Vagina (tissue), 2 donors: Measurements from ENCODE around the gene GPR153. TPM values are rescaled to one million over a fixed set of nuclear protein-coding genes. Genes with fewer than 3 reads are reported as not detected.
A peak's percentile ranks its signal among the peaks of the same experiment; 100 is the strongest.

Experiments
- DNase-seq, 2 donors: peaks; one replicate each; pipeline ENCODE4 v3.0.0-alpha.2; 2017; ENCODE audit errors: extremely low spot score in 2 of 2
- H3K27ac ChIP-seq: fragments of 200-600 bp; sonication (generic); one replicate; pipeline ENCODE4 v1.5.1; 2019
- H3K27me3 ChIP-seq: fragments of 200-600 bp; sonication (generic); one replicate; pipeline ENCODE4 v1.5.1; 2019
- H3K36me3 ChIP-seq, 2 donors: fragments of 200-600 bp; sonication (generic); one replicate each; pipeline ENCODE4 v1.5.1; 2017 to 2019
- H3K4me1 ChIP-seq: fragments of 200-600 bp; sonication (generic); one replicate; pipeline ENCODE4 v1.5.1; 2019
- H3K4me3 ChIP-seq, 2 donors: fragments of 200-600 bp; sonication (generic); 1 replicate in 1 of 2; 2 replicates in 1 of 2; pipeline ENCODE4 v1.5.1; 2016 to 2019
- H3K9me3 ChIP-seq: fragments of 200-600 bp; sonication (generic); one replicate; pipeline ENCODE4 v1.5.1; 2019
- POLR2A ChIP-seq, 2 donors: fragments of 450-650 bp; IDR thresholded peaks; one replicate each; pipeline ENCODE4 v1.6.1; 2017; ENCODE audit warnings: antibody characterized with exemption in 2 of 2, mild to moderate bottlenecking in 2 of 2, moderate library complexity in 2 of 2
- POLR2AphosphoS5 ChIP-seq, 2 donors: sonication (generic); formaldehyde crosslinking; IDR thresholded peaks; one replicate each; pipeline ENCODE4 v1.9.0; 2017; ENCODE audit warnings: antibody characterized with exemption in 2 of 2, mild to moderate bottlenecking in 2 of 2, low read depth in 1 of 2; ENCODE audit not compliant: insufficient read depth in 1 of 2
- intact Hi-C: fragments of 100-400 bp; cut with DNase I; formaldehyde crosslinking; loops from one replicate; pipeline ENCODE4 v1.15.1; 2023
- total RNA-seq: library from RNA; depleted of rRNA; stranded (reverse); fragments of >200 nt; gene quantifications from one replicate; pipeline ENCODE4 v1.2.3, GENCODE V29; 2016
- TF ChIP-seq, protein P1 (sequence below), 3 experiments: fragments of 450-650 bp in 2 of 3; fragments of 200-600 bp in 1 of 3; sonication (generic) in 1 of 3; IDR thresholded peaks; one replicate each; pipeline ENCODE4 v1.5.1; 2017 to 2019; ENCODE audit warnings: antibody characterized with exemption in 3 of 3, mild to moderate bottlenecking in 2 of 3, moderate library complexity in 2 of 3

GPR153 gene
- total RNA-seq, 1 donor from 2014 or later = 11.5 TPM

DNA sequence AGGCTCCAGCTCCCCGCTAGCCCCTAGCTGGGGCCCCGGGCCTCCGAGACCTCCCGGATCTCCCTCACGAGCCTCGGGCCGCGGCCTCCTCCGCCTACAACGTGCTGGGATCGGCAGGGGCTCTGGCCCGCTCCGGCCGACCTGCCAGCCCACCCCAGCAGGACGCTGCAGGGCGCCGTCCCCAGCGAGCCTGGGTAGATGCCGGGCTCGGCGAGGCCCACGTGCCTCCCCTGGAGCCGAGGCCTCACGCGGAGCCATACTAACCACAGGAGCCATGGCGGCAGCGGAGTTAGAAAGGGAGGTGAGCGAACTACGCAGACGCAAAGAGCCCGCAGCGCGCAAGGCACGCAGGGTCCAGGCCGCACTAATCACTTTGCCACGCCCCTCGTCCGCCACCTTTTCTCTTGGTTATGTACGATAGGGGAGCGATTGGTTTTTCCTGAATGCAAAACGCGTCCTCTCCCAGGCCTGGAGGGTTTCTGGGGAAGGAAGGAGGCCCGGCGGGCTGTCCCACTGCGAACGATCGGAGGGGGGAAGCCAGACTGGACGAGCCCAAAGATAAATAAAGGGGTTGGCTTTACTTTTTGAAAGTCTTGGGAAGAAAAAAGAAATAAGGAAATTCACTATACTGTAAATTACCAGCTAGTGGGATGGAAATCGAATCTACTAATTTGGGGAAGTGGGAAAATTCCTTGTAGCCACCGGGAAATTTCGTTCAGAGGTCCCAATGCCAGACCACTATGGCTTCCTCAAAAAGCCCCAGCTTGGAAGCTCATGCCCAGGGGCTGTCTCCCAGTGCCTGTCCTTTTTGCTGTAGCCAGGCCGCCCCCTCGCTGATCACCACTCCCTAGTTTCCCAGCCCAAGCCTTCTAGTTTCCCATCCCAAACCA, 61.4 kb downstream of the GPR153 start, which contains the start of gene RPL22:
Gene RPL22 (minus strand): TSS at position 298 of the 890 bp plus-strand sequence. CDS start 22 bp downstream, at position 276.
- TF ChIP-seq POLR2A (IDR thresholded peaks at IDR 0.05) (peak in 1 of 2 donors; percentile 54), POLR2AphosphoS5 (IDR thresholded peaks at IDR 0.05; ENCODE audit: insufficient read depth in 1 of 2, low read depth in 1 of 2) (peak; percentile 94 to 98)
- TF ChIP-seq, protein P1, sequence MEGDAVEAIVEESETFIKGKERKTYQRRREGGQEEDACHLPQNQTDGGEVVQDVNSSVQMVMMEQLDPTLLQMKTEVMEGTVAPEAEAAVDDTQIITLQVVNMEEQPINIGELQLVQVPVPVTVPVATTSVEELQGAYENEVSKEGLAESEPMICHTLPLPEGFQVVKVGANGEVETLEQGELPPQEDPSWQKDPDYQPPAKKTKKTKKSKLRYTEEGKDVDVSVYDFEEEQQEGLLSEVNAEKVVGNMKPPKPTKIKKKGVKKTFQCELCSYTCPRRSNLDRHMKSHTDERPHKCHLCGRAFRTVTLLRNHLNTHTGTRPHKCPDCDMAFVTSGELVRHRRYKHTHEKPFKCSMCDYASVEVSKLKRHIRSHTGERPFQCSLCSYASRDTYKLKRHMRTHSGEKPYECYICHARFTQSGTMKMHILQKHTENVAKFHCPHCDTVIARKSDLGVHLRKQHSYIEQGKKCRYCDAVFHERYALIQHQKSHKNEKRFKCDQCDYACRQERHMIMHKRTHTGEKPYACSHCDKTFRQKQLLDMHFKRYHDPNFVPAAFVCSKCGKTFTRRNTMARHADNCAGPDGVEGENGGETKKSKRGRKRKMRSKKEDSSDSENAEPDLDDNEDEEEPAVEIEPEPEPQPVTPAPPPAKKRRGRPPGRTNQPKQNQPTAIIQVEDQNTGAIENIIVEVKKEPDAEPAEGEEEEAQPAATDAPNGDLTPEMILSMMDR (IDR thresholded peaks at IDR 0.05) = no peak
- Histone ChIP-seq H3K4me1 (peaks cover 35% of the 10 kb centered on the region), H3K4me3 (peak within 1 kb of the TSS; percentile 92 to 100), H3K9me3 (no peaks in the 10 kb centered on the region), H3K27me3 (no peaks in the 10 kb centered on the region), H3K36me3 (peaks cover 0 to 29% of the 10 kb centered on the region in 2 donors), H3K27ac (peak within 1 kb of the TSS; percentile 64)
- intact Hi-C loops = loop anchor here (5.0 kb wide), 1 partner anchor 207 kb away; the partner anchor contains the start of gene NPHP4
- peak in 1 of 2 donors; percentile 98 for DNase-seq

DNA sequence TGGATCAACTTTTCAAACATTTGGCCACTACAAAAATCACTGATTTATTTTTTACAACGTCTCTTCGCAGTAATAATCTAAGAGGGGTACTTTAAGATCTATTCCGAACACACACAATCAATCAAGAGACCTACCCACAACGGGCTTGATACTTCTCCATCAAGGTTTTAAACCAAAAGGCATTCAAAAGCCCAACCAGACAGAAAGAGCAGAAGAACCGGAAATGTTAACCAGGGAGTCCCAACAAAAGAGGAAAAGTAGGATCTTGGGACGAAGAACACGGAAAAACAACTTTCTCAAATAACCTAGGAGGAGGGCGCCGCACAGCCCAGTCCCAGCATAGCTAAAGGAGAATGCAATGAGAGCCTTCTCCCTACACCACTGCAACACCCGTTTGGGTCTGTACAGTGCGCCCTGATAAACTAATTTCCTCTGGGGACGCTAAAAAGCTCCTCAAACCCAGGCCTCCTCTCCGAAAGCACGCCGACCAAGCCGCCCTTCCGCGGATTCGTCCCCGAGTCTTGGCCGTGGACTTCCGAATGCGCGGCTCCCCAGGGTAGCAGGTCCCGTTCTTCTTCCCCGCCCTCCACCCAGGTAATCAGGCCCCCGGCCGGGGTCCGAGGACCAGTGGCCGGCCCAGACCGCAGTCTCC, 62.1 kb downstream of the GPR153 start:
- TF ChIP-seq, protein P1 (IDR thresholded peaks at IDR 0.05) = no peak
- TF ChIP-seq POLR2AphosphoS5 (IDR thresholded peaks at IDR 0.05; ENCODE audit: insufficient read depth in 1 of 2, low read depth in 1 of 2) = no peak
- Histone ChIP-seq H3K27me3 (no peaks in the 10 kb centered on the region), H3K36me3 (peaks cover 0 to 37% of the 10 kb centered on the region in 2 donors), H3K27ac (peak overlapping the region; percentile 64), H3K9me3 (no peaks in the 10 kb centered on the region), H3K4me1 (peaks cover 33% of the 10 kb centered on the region), H3K4me3 (peak overlapping the region; percentile 92 to 100)
- DNase-seq = no peak
- intact Hi-C loops = loop anchor here (5.0 kb wide), 1 partner anchor 206 kb away; the partner anchor contains the start of gene NPHP4

DNA sequence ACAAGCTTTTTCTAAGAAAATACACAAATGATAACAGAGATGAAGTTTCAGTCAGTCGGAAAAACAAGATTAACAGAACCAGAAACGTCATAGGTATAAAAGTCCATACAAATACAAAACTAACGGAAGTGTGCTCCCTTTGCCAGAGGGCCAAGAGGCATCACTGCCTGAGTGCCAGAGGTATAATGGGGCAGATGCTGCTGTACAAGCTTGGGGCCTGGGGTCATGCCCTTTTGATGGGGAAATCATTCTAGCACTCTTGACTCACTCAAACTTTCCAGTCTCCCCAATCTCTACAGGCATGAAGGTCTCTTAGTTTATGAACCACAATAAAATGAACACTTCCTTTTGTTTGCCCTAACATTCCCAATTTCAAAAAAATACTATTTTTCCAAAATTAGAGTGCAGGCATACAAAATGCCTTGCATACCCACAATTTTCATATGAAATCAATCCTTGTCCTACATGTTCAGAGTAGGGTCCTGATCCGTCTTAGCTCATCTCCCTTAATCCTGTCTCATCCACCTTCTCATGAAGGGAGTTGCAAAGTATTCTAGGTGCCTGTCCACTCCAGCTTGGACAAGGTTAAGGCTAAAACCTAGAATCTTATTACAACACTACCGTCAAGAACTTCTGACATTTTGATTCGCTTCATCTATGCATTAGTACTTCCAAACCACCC, 63.0 kb downstream of the GPR153 start:
- intact Hi-C loops = loop anchor here (5.0 kb wide), 1 partner anchor 206 kb away; the partner anchor contains the start of gene NPHP4
- DNase-seq = no peak
- H3K4me1 ChIP-seq = peaks cover 33% of the 10 kb centered on the region

More for the DNA sequence above, 63.0 kb downstream of the GPR153 start:
- Histone ChIP-seq H3K27ac (no peak overlapping the region), H3K27me3 (no peaks in the 10 kb centered on the region), H3K9me3 (no peaks in the 10 kb centered on the region), H3K4me3 (peak overlapping the region; percentile 92 to 100), H3K36me3 (peaks cover 0 to 46% of the 10 kb centered on the region in 2 donors)
- TF ChIP-seq POLR2AphosphoS5 (IDR thresholded peaks at IDR 0.05; ENCODE audit: insufficient read depth in 1 of 2, low read depth in 1 of 2) = no peak
- TF ChIP-seq, protein P1 (IDR thresholded peaks at IDR 0.05) = no peak
- TF ChIP-seq POLR2A (IDR thresholded peaks at IDR 0.05) = no peak

Other genes with a start within 250 kb of the GPR153 start
- gene KCNAB2, start 215.2 kb downstream of the GPR153 start, total RNA-seq = 8.8 TPM
- gene CHD5, start 80.8 kb downstream of the GPR153 start, total RNA-seq = 2.0 TPM
- gene RPL22, start 61.5 kb downstream of the GPR153 start, total RNA-seq = 154 TPM
- 19.4 TPM for gene RNF207, start 55.0 kb downstream of the GPR153 start, total RNA-seq
- gene ICMT, start 25.1 kb downstream of the GPR153 start, total RNA-seq = 43.2 TPM
- gene HES3, start 16.9 kb downstream of the GPR153 start, total RNA-seq = not detected
- 38.8 TPM for gene ACOT7, start 132.7 kb upstream of the GPR153 start, total RNA-seq
- 44.7 TPM for gene HES2, start 158.8 kb upstream of the GPR153 start, total RNA-seq
- 77.1 TPM for gene ESPN, start 163.7 kb upstream of the GPR153 start, total RNA-seq
- gene TNFRSF25, start 205.1 kb upstream of the GPR153 start, total RNA-seq = 32.7 TPM
- 17.2 TPM for gene PLEKHG5, start 230.6 kb upstream of the GPR153 start, total RNA-seq